ENCODE results near the gene R3HCC1L. TPM values are rescaled to one million over a fixed set of nuclear protein-coding genes. Genes with fewer than 3 reads are reported as not detected.

Gene R3HCC1L
- total RNA-seq, 1 experiment from 2014 or later: 15.9 TPM

DNA sequence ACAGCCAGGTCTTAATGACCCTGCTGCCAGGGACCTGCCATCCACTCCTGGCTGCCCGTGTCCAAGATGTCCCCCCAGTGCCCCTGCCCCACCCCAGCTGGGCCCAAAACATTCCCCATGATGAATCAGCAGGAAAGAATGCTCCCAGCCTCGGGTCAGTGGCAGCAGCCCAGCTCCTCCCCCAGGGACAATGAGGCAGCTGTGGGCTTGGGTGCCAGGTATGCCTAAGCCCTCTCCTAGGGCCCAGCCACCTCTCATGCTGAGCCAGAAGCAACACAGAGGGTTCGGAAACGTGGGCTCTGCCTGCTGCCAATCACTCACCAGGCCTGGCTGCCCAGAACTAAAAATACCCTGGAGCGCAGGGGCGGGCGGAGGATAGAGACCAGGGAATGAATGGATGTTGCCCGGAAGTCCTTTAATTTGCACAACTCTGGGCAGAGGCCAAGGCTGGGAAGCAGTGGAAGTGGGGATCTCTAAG lies 135.0 kb downstream of the R3HCC1L start:
- Histone ChIP-seq H3K4me3 (ENCODE audit: low read depth in 2 of 2, low read length in 2 of 2) (no peak overlapping the region; a peak in 1 of 4 replicates), H3K4me1 (ENCODE audit: control insufficient read depth, insufficient read depth, low read length) (peaks cover 43% of the 10 kb centered on the region), H3K27me3 (ENCODE audit: control insufficient read depth, insufficient read depth, low read length) (no peaks in the 10 kb centered on the region), H3K9me3 (ENCODE audit: control insufficient read depth, insufficient read depth, low read depth, low read length) (no peaks in the 10 kb centered on the region), H3K36me3 (ENCODE audit: control insufficient read depth, insufficient read depth, low read length) (no peaks in the 10 kb centered on the region), H3K27ac (ENCODE audit: low read length) (peak overlapping the region; percentile 80)
- TF ChIP-seq POLR2AphosphoS5 (IDR thresholded peaks at IDR 0.05; ENCODE audit: low read depth, low read length) (no peak), TCF7L2 (IDR thresholded peaks at IDR 0.05; ENCODE audit: low read depth, low read length) (no peak), CTCF (IDR thresholded peaks at IDR 0.05) (no peak), SIN3A (IDR thresholded peaks at IDR 0.05; ENCODE audit: borderline replicate concordance, insufficient read depth, low read depth, low read length) (no peak)
- TF ChIP-seq, protein P1, sequence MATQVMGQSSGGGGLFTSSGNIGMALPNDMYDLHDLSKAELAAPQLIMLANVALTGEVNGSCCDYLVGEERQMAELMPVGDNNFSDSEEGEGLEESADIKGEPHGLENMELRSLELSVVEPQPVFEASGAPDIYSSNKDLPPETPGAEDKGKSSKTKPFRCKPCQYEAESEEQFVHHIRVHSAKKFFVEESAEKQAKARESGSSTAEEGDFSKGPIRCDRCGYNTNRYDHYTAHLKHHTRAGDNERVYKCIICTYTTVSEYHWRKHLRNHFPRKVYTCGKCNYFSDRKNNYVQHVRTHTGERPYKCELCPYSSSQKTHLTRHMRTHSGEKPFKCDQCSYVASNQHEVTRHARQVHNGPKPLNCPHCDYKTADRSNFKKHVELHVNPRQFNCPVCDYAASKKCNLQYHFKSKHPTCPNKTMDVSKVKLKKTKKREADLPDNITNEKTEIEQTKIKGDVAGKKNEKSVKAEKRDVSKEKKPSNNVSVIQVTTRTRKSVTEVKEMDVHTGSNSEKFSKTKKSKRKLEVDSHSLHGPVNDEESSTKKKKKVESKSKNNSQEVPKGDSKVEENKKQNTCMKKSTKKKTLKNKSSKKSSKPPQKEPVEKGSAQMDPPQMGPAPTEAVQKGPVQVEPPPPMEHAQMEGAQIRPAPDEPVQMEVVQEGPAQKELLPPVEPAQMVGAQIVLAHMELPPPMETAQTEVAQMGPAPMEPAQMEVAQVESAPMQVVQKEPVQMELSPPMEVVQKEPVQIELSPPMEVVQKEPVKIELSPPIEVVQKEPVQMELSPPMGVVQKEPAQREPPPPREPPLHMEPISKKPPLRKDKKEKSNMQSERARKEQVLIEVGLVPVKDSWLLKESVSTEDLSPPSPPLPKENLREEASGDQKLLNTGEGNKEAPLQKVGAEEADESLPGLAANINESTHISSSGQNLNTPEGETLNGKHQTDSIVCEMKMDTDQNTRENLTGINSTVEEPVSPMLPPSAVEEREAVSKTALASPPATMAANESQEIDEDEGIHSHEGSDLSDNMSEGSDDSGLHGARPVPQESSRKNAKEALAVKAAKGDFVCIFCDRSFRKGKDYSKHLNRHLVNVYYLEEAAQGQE (IDR thresholded peaks at IDR 0.05; ENCODE audit: insufficient read depth in 1 of 2, low read depth in 2 of 2, low read length in 1 of 2): no peak
- no TSS peak for BruUV-seq (replicated peaks)
- in situ Hi-C loops (cut with HindIII; ENCODE audit: low pct_unique_long_range_greater_than_20kb, low sequenced_read_pairs): no loop called here
- ATAC-seq: peak; percentile 74
- DNase-seq (ENCODE audit: low read depth, low spot score): no peak
- POLR2A ChIA-PET: no interaction called here
- intact Hi-C loops (cut with micrococcal nuclease; ENCODE audit: unreplicated experiment): loop anchor here (10.0 kb wide), 1 partner anchor 125 kb away; no protein-coding TSS in a partner anchor
- CTCF ChIA-PET: no interaction called here

- Histone ChIP-seq H3K27me3 (ENCODE audit: control insufficient read depth, insufficient read depth, low read length) (no peaks in the 10 kb centered on the region), H3K4me3 (ENCODE audit: low read depth in 2 of 2, low read length in 2 of 2) (no peak overlapping the region), H3K4me1 (ENCODE audit: control insufficient read depth, insufficient read depth, low read length) (peaks cover 43% of the 10 kb centered on the region), H3K9me3 (ENCODE audit: control insufficient read depth, insufficient read depth, low read depth, low read length) (no peaks in the 10 kb centered on the region), H3K27ac (ENCODE audit: low read length) (peak overlapping the region; percentile 68), H3K36me3 (ENCODE audit: control insufficient read depth, insufficient read depth, low read length) (no peaks in the 10 kb centered on the region)
- POLR2A ChIA-PET: no interaction called here
- in situ Hi-C loops (cut with HindIII; ENCODE audit: low pct_unique_long_range_greater_than_20kb, low sequenced_read_pairs): no loop called here
- no peak for ATAC-seq
- TF ChIP-seq, protein P1 (IDR thresholded peaks at IDR 0.05; ENCODE audit: insufficient read depth in 1 of 2, low read depth in 2 of 2, low read length in 1 of 2): no peak
- TF ChIP-seq TCF7L2 (IDR thresholded peaks at IDR 0.05; ENCODE audit: low read depth, low read length) (no peak), CTCF (IDR thresholded peaks at IDR 0.05) (no peak), SIN3A (IDR thresholded peaks at IDR 0.05; ENCODE audit: borderline replicate concordance, insufficient read depth, low read depth, low read length) (no peak), POLR2AphosphoS5 (IDR thresholded peaks at IDR 0.05; ENCODE audit: low read depth, low read length) (no peak)
- BruUV-seq (replicated peaks): no TSS peak
- CTCF ChIA-PET: no interaction called here
- DNase-seq (ENCODE audit: low read depth, low spot score): no peak
- intact Hi-C loops (cut with micrococcal nuclease; ENCODE audit: unreplicated experiment): no loop called here
These were observed 135.8 kb downstream of the R3HCC1L start for GRCh38 chr10:98270073-98270740.

All from Panc1 (cell line).